Measurements from ENCODE around the gene SUFU.
A peak's percentile ranks its signal among the peaks of the same experiment; 100 is the strongest.

The SUFU gene

GRCh38 chr10:102610441-102610887 is 106.7 kb downstream of the SUFU start:
- H3K4me3 ChIP-seq: no peak overlapping the region
- DNase-seq (ENCODE audit: low spot score): no peak
- no peak for TF ChIP-seq CTCF (IDR thresholded peaks at IDR 0.05)
- peak overlapping the region in 1 of 2 donors; percentile 69 for H3K27ac ChIP-seq

- H3K27ac ChIP-seq: peak overlapping the region in 1 of 2 donors; percentile 69
- no peak for TF ChIP-seq CTCF (IDR thresholded peaks at IDR 0.05)
- no peak for DNase-seq (ENCODE audit: low spot score)
- H3K4me3 ChIP-seq: no peak overlapping the region
These were observed 107.8 kb downstream of the SUFU start for GRCh38 chr10:102611514-102612087.

- H3K4me3 ChIP-seq: no peak overlapping the region
- H3K27ac ChIP-seq: peak overlapping the region in 1 of 2 donors; percentile 65
- DNase-seq (ENCODE audit: low spot score): no peak
- no peak for TF ChIP-seq CTCF (IDR thresholded peaks at IDR 0.05)
These were observed 109.1 kb downstream of the SUFU start for GRCh38 chr10:102612964-102613275.

- no peak for DNase-seq (ENCODE audit: low spot score)
- Histone ChIP-seq H3K4me3 (no peak overlapping the region), H3K27ac (peak overlapping the region in 1 of 2 donors; percentile 65)
- TF ChIP-seq CTCF (IDR thresholded peaks at IDR 0.05): no peak
These were observed 109.5 kb downstream of the SUFU start for GRCh38 chr10:102613286-102613685.

- no peak for DNase-seq (ENCODE audit: low spot score)
- H3K27ac ChIP-seq: peak overlapping the region in 1 of 2 donors; percentile 65
- no peak for TF ChIP-seq CTCF (IDR thresholded peaks at IDR 0.05)
- no peak overlapping the region for H3K4me3 ChIP-seq
These were observed 110.0 kb downstream of the SUFU start for GRCh38 chr10:102613785-102614184.

- Histone ChIP-seq H3K4me3 (no peak overlapping the region), H3K27ac (peak overlapping the region in 1 of 2 donors; percentile 52)
- TF ChIP-seq CTCF (IDR thresholded peaks at IDR 0.05): no peak
- DNase-seq (ENCODE audit: low spot score): no peak
These were observed 111.1 kb downstream of the SUFU start for GRCh38 chr10:102614888-102615287.

GRCh38 chr10:102615361-102615760 is 111.6 kb downstream of the SUFU start:
- DNase-seq (ENCODE audit: low spot score): no peak
- Histone ChIP-seq H3K27ac (peak overlapping the region in 1 of 2 donors; percentile 52), H3K4me3 (no peak overlapping the region)
- TF ChIP-seq CTCF (IDR thresholded peaks at IDR 0.05): no peak
